B cell (primary cell): ENCODE results near the gene EHBP1L1.

Experiments used
- CTCF ChIP-seq: fragments of 200-600 bp; IDR thresholded peaks from one replicate; pipeline ENCODE4 v1.8.0; 2022; ENCODE audit warnings: antibody characterized with exemption, mild to moderate bottlenecking
- EZH2 ChIP-seq: IDR thresholded peaks from 2 replicates; pipeline ENCODE4 v1.6.1; 2012; ENCODE audit warnings: borderline replicate concordance, low read depth, mild to moderate bottlenecking, moderate library complexity, low read length; ENCODE audit not compliant: insufficient read depth, poor library complexity, severe bottlenecking

- TF ChIP-seq CTCF (no peak), EZH2 (no peak)
Measured at GRCh38 chr11:65580756-65581155, 4.9 kb downstream of the EHBP1L1 start.
